Ishikawa (cell line): Measurements from ENCODE around the gene ARHGAP22.

ENCODE experiments used
- CEBPB ChIP-seq: IDR thresholded peaks from 2 replicates; pipeline ENCODE4 v1.6.1; 2012
- CREB1 ChIP-seq: IDR thresholded peaks from 2 replicates; pipeline ENCODE4 v1.6.1; 2012; ENCODE audit warnings: low read depth
- EGR1 ChIP-seq: IDR thresholded peaks from 2 replicates; pipeline ENCODE4 v1.6.1; 2012
- EP300 ChIP-seq: IDR thresholded peaks from 2 replicates; pipeline ENCODE4 v1.6.1; 2012; ENCODE audit warnings: borderline replicate concordance
- FOXM1 ChIP-seq: IDR thresholded peaks from 2 replicates; pipeline ENCODE4 v1.6.1; 2012; ENCODE audit warnings: low read depth, borderline replicate concordance
- MAX ChIP-seq: IDR thresholded peaks from 2 replicates; pipeline ENCODE4 v1.6.1; 2012
- NFIC ChIP-seq: IDR thresholded peaks from 2 replicates; pipeline ENCODE4 v1.6.1; 2012
- RAD21 ChIP-seq: IDR thresholded peaks from 2 replicates; pipeline ENCODE4 v1.6.1; 2012; ENCODE audit warnings: low read depth
- REST ChIP-seq: IDR thresholded peaks from 2 replicates; pipeline ENCODE4 v1.6.1; 2012; ENCODE audit warnings: low read depth, mild to moderate bottlenecking
- TAF1 ChIP-seq: IDR thresholded peaks from 2 replicates; pipeline ENCODE4 v1.6.1; 2012; ENCODE audit warnings: low read depth, mild to moderate bottlenecking
- TCF12 ChIP-seq: IDR thresholded peaks from 2 replicates; pipeline ENCODE4 v1.6.1; 2012; ENCODE audit warnings: low read depth
- TEAD4 ChIP-seq: IDR thresholded peaks from 2 replicates; pipeline ENCODE4 v1.6.1; 2012
- USF1 ChIP-seq: IDR thresholded peaks from 2 replicates; pipeline ENCODE4 v1.6.1; 2012
- YY1 ChIP-seq: IDR thresholded peaks from 2 replicates; pipeline ENCODE4 v1.6.1; 2012; ENCODE audit warnings: low read depth
- ZBTB7A ChIP-seq: IDR thresholded peaks from 2 replicates; pipeline ENCODE4 v1.6.1; 2012; ENCODE audit warnings: low read depth

Gene ARHGAP22

GRCh38 chr10:48592346-48592745 is 12.5 kb downstream of the ARHGAP22 start:
- TF ChIP-seq TEAD4 (no peak), CEBPB (no peak), TCF12 (no peak), NFIC (no peak), MAX (no peak), REST (no peak), CREB1 (no peak), ZBTB7A (no peak), EGR1 (no peak), USF1 (no peak), YY1 (no peak), TAF1 (no peak), RAD21 (no peak), EP300 (no peak), FOXM1 (no peak)

- TF ChIP-seq FOXM1, result no peak
- TF ChIP-seq YY1, result no peak
- TF ChIP-seq CEBPB, result no peak
- TF ChIP-seq TEAD4, result no peak
- TF ChIP-seq TAF1, result no peak
- TF ChIP-seq TCF12, result no peak
- no peak for TF ChIP-seq MAX
- TF ChIP-seq NFIC, result no peak
Observed at GRCh38 chr10:48590945-48591344, 13.9 kb downstream of the ARHGAP22 start.

GRCh38 chr10:48589266-48589665 is 15.6 kb downstream of the ARHGAP22 start:
- TF ChIP-seq REST (no peak), MAX (no peak), FOXM1 (no peak), USF1 (no peak), TCF12 (no peak), YY1 (no peak), TEAD4 (no peak), RAD21 (no peak), CEBPB (no peak), EP300 (no peak), NFIC (no peak), CREB1 (no peak)

- TF ChIP-seq CEBPB (no peak), REST (no peak), FOXM1 (no peak), EGR1 (no peak), NFIC (no peak), YY1 (no peak), MAX (no peak), TAF1 (no peak), EP300 (no peak), ZBTB7A (no peak), RAD21 (no peak)
Observed at GRCh38 chr10:48587819-48588218, 17.1 kb downstream of the ARHGAP22 start.

- no peak for TF ChIP-seq TAF1
- TF ChIP-seq NFIC, result no peak
- no peak for TF ChIP-seq CEBPB
- no peak for TF ChIP-seq YY1
- no peak for TF ChIP-seq FOXM1
- no peak for TF ChIP-seq USF1
- TF ChIP-seq RAD21, result no peak
- TF ChIP-seq CREB1, result no peak
- TF ChIP-seq EGR1, result no peak
- no peak for TF ChIP-seq TEAD4
- no peak for TF ChIP-seq EP300
- no peak for TF ChIP-seq MAX
- TF ChIP-seq REST, result no peak
- TF ChIP-seq ZBTB7A, result no peak
- no peak for TF ChIP-seq TCF12
Observed at GRCh38 chr10:48587101-48587500, 17.8 kb downstream of the ARHGAP22 start.
